Peyer's patch (tissue), 4 donors: Measurements from ENCODE around the gene SMC5. TPM values are rescaled to one million over a fixed set of nuclear protein-coding genes. Genes with fewer than 3 reads are reported as not detected.

Experiments
- DNase-seq, 3 donors: peaks; one replicate each; pipeline ENCODE4 v3.0.0-alpha.2; 2017 to 2019
- H3K27ac ChIP-seq, 4 donors: fragments of 200-600 bp; sonication (generic); one replicate each; pipeline ENCODE4 v1.5.1; 2016 to 2019
- H3K27me3 ChIP-seq, 2 donors: fragments of 200-600 bp; sonication (generic); one replicate each; pipeline ENCODE4 v1.5.1; 2019
- H3K36me3 ChIP-seq, 3 donors: fragments of 200-600 bp; sonication (generic); one replicate each; pipeline ENCODE4 v1.5.1; 2016 to 2019
- H3K4me1 ChIP-seq, 4 donors: fragments of 200-600 bp; sonication (generic); one replicate each; pipeline ENCODE4 v1.5.1; 2016 to 2019
- H3K4me3 ChIP-seq, 4 donors: fragments of 200-600 bp; sonication (generic); 1 replicate in 3 of 4; 2 replicates in 1 of 4; pipeline ENCODE4 v1.5.1; 2016 to 2019; ENCODE audit warnings: mild to moderate bottlenecking in 1 of 4
- H3K9me3 ChIP-seq, 4 donors: fragments of 200-600 bp; sonication (generic); one replicate each; pipeline ENCODE4 v1.5.1; 2016 to 2019; ENCODE audit warnings: mild to moderate bottlenecking in 1 of 4
- CTCF ChIP-seq, 6 experiments: fragments of 450-650 bp in 4 of 6; fragments of 200-600 bp in 2 of 6; sonication (generic) in 1 of 6; IDR thresholded peaks; one replicate each; pipeline ENCODE4 v1.5.1; 2017 to 2019; ENCODE audit warnings: antibody characterized with exemption in 6 of 6, mild to moderate bottlenecking in 3 of 6, moderate library complexity in 1 of 6
- POLR2A ChIP-seq, 2 donors: fragments of 450-650 bp; IDR thresholded peaks; one replicate each; pipeline ENCODE4 v1.5.1; 2017; ENCODE audit warnings: antibody characterized with exemption in 2 of 2, mild to moderate bottlenecking in 2 of 2, moderate library complexity in 2 of 2
- total RNA-seq, 4 donors: library from RNA; depleted of rRNA; stranded (reverse); fragments of >200 nt; gene quantifications; one replicate each; pipeline ENCODE4 v1.1.0, GENCODE V29; 2016

SMC5 gene
- total RNA-seq, 4 donors from 2014 or later = 23.3 to 235 (median 86.5) TPM

DNA sequence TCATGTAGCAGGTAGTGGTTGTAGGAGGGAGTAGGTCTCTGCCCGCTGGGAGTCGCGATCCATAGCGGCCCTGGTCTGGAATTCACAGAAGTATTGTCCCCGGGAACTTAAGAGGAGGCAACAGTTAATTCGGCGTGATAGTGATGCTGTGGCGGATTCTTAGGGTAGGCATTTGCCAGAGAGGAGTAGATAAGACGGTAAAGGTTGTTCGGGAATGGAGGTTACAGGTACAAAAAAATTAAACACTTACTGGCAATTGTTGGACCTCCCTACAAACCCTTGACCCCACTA, 679 bp downstream of the SMC5 start:
- Histone ChIP-seq H3K27me3 (no peaks in the 10 kb centered on the region), H3K4me1 (peaks cover 3 to 37% (median 13%) of the 10 kb centered on the region in 4 donors), H3K36me3 (peaks cover 0 to 4% (median 0%) of the 10 kb centered on the region in 3 donors), H3K4me3 (peak overlapping the region; percentile 64 to 93 (median 78)), H3K27ac (peak overlapping the region; percentile 86 to 91 (median 90)), H3K9me3 (no peaks in the 10 kb centered on the region)
- DNase-seq = no peak
- TF ChIP-seq CTCF (IDR thresholded peaks at IDR 0.05) (no peak), POLR2A (IDR thresholded peaks at IDR 0.05) (no peak)

DNA sequence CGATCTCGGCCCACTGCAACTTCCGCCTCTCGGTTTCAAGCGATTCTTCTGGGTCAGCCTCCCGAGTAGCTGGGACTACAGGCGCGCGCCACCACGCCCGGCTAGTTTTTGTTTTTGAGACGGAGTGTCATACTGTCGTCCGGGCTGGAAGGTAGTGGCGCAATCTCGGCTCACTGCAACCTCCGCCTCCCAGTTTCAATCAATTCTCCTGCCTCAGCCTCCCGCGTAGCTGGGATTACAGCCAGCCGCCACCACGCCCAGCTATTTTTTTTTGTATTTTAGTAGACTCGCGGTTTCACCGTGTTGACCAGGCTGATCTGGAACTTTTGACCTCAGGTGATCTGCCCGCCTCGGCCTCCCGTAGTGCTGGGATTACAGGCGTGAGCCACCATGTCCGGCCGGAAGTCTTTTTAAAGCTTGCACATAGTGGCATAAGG, 1.2 kb downstream of the SMC5 start:
- H3K36me3 ChIP-seq = peaks cover 0 to 10% (median 0%) of the 10 kb centered on the region in 3 donors
- no peak for DNase-seq
- peaks cover 3 to 37% (median 13%) of the 10 kb centered on the region in 4 donors for H3K4me1 ChIP-seq
- TF ChIP-seq CTCF (IDR thresholded peaks at IDR 0.05) (no peak), POLR2A (IDR thresholded peaks at IDR 0.05) (no peak)
- no peaks in the 10 kb centered on the region for H3K27me3 ChIP-seq
- H3K9me3 ChIP-seq = no peaks in the 10 kb centered on the region
- H3K4me3 ChIP-seq = peak overlapping the region in 3 of 4 donors; percentile 64 to 93 (median 71)
- H3K27ac ChIP-seq = no peak overlapping the region

- Histone ChIP-seq H3K36me3 (peaks cover 0 to 16% (median 0%) of the 10 kb centered on the region in 3 donors), H3K4me1 (peaks cover 3 to 33% (median 13%) of the 10 kb centered on the region in 4 donors), H3K9me3 (no peaks in the 10 kb centered on the region), H3K4me3 (peak overlapping the region in 2 of 4 donors; percentile 64 to 71), H3K27me3 (no peaks in the 10 kb centered on the region), H3K27ac (no peak overlapping the region)
- TF ChIP-seq CTCF (IDR thresholded peaks at IDR 0.05) (no peak), POLR2A (IDR thresholded peaks at IDR 0.05) (no peak)
- peak in 1 of 3 donors; percentile 20 for DNase-seq
These were observed 1.8 kb downstream of the SMC5 start for GRCh38 chr9:70260606-70261005.

GRCh38 chr9:70261131-70261870, 2.5 kb downstream of the SMC5 start:
- Histone ChIP-seq H3K36me3 (peaks cover 0 to 21% (median 0%) of the 10 kb centered on the region in 3 donors), H3K27me3 (no peaks in the 10 kb centered on the region), H3K4me1 (peaks cover 3 to 31% (median 13%) of the 10 kb centered on the region in 4 donors), H3K27ac (no peak overlapping the region), H3K4me3 (no peak overlapping the region), H3K9me3 (no peaks in the 10 kb centered on the region)
- no peak for TF ChIP-seq POLR2A (IDR thresholded peaks at IDR 0.05)
- TF ChIP-seq CTCF (IDR thresholded peaks at IDR 0.05) = peak in 1 of 6 experiments; percentile 6
- DNase-seq = no peak

- no peak for DNase-seq
- peaks cover 3 to 24% (median 13%) of the 10 kb centered on the region in 4 donors for H3K4me1 ChIP-seq
- no peaks in the 10 kb centered on the region for H3K27me3 ChIP-seq
- H3K27ac ChIP-seq = no peak overlapping the region
- H3K36me3 ChIP-seq = peaks cover 0 to 32% (median 0%) of the 10 kb centered on the region in 3 donors
- H3K9me3 ChIP-seq = no peaks in the 10 kb centered on the region
- TF ChIP-seq POLR2A (IDR thresholded peaks at IDR 0.05) (no peak), CTCF (IDR thresholded peaks at IDR 0.05) (no peak)
- no peak overlapping the region for H3K4me3 ChIP-seq
These were observed 3.6 kb downstream of the SMC5 start for GRCh38 chr9:70262366-70262765.
